ENCODE measurements around the gene MAK.
"Not testable (repeated sequence)": the region's sequence is repeated elsewhere in the genome, so short reads cannot be mapped to it uniquely, and the experiment has no call there.

The MAK gene

DNA sequence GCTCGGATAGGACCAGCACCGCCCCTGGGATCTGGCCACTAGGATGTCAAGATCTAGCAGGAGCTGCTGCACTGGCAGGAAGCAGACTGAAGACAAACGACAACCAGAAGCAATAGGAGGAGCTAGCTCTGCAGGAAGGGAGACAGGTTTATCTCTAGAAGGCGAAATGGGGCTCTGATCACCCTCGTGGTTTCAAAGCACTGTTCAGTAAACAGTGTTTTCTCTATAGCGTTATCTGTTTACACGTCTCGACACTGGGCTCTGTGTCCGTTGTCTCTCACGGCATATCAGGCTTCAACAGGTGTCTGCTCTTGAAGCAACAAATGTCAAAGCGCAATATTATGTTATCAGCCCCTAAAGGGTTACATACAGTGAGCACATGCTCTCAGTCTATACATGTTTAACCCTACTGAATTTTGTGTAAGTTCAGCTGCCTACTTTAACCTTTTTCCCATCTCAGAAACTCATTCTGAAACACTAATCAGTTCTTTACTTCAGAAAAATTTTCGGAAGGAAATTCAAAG lies 66.9 kb downstream of the MAK start:
- no peak for DNase-seq (ENCODE audit: low spot score)

GRCh38 chr6:10769419-10769818 lies 68.9 kb downstream of the MAK start:
- no peak for DNase-seq (ENCODE audit: low spot score)

- DNase-seq (ENCODE audit: low spot score), result no peak
These were observed 75.3 kb downstream of the MAK start for GRCh38 chr6:10763006-10763405.

GRCh38 chr6:10759884-10760329 lies 78.4 kb downstream of the MAK start:
- no peak for DNase-seq (ENCODE audit: low spot score)

DNA sequence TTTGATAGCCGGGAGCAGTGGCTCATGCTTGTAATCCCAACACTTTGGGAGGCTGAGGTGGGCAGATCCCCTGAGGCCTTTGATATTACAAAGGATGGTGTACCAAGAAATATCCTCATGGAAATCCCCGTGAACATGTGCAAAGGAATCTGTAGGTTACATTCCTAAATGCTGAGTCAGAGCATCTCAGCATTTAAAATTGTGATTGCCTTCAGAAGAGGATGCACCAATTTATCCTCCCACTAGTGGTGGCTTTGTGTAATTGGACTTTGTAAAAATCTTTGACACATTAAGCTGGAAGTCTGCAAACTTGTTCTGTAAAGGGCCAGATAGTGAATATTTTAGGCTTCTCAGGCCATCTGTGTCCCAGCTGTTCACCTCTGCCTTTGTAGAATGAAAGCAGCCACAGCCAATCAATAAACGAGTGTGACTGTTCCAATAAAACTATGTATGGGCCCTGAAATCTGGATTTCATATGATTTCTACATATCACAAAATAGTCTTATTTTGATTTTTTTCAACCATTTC lies 79.0 kb downstream of the MAK start:
- DNase-seq (ENCODE audit: low spot score), result no peak

- no peak for DNase-seq (ENCODE audit: low spot score)
These were observed 82.3 kb downstream of the MAK start for GRCh38 chr6:10756085-10756484.

DNA sequence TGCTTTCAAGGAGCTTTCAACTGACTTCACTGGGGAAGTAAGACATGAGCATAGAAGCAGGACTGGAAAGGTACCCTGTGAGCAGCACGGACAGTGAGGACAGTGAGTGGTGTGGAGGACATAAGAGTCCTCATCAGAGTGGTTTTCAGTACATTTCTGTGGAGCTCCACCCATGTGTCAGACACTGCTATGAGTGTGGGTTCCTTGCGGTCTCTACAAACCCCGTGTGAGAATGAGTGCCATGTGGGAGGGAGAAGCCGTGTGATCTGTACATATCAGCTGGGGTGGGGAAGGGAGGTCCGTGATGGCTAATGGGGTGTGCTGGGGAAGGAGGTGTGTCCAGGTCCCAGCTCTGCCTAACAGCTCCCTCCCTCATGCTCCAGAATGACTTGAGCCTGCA lies 86.6 kb downstream of the MAK start:
- DNase-seq (ENCODE audit: low spot score), result not testable (repeated sequence)

DNA sequence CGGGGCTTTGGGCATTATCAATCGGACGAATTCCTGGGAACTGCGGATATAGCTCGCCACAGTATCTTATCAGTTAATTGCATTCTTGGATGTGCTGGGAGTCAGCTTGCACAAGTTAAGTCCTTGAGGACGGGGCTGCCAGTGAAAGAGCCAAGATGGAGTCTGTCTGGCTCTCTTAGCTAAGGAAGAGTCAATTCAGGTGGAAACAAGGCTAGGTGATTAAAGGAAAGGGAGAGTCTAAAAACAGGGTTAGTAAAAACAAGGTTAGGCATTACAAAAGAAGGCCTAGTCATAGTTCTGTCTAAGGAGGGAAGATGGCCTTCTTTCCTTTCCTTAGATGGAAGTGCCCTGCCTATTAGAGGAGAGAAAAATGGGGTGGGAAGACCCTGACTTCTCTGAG lies 87.8 kb downstream of the MAK start:
- not testable (repeated sequence) for DNase-seq (ENCODE audit: low spot score)

GRCh38 chr6:10749734-10750133 lies 88.6 kb downstream of the MAK start:
- DNase-seq (ENCODE audit: low spot score), result no peak

DNA sequence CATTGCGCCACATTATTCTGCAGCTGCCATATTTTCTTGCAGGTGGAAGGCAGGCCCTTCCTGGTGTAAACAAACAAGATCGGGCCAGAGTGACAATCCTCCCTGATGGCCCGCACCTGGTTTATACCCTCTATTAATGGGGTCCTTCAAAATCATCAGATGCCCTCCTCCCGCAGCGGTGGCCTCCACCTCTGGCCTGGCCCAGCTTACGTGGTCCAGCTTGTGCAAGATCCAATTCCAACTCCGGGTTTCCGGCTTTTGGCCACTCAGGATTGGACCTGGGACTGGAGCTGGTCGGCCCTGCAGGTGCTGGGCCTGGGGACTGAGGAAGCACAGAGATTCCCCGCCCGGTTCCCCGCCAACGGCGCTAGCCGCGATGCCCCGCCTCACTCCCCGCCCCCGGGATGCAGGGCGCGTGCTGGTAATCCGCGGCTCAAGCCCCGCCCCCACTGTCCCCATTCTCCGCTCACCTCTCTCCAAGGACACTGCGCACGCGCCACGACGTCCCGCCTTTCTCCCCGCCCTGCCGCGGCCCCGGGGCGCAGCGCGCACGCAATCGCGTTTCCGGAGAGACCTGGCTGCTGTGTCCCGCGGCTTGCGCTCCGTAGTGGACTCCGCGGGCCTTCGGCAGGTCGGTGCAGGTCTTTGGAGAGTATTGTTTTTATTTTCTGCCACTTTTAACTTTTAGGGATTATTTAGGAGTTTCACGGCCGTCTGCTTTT lies 90.9 kb downstream of the MAK start, which contains the start of gene TMEM14B:
Gene TMEM14B, plus strand, starts transcription at position 555 of the 722 bp plus-strand sequence. CDS start 1,441 bp downstream, outside the sequence.
- peak; percentile 98 for DNase-seq (ENCODE audit: low spot score)

DNA sequence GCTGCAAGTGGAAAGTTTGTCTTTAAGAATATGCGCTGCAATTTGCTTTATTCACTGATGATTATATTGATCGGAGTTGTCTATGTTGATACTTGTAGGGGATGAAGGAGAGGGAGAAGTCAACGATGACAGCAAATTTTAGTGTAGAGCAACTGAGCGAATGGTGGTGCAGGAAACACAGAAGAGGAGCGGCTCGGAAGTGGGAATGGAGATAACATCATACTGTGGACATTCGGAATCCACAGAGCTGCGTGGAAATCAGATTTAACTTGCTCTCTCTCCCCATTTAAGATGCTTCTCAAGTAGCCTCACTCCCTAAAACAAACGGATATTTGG lies 91.5 kb downstream of the MAK start:
- peak; percentile 53 for DNase-seq (ENCODE audit: low spot score)

DNA sequence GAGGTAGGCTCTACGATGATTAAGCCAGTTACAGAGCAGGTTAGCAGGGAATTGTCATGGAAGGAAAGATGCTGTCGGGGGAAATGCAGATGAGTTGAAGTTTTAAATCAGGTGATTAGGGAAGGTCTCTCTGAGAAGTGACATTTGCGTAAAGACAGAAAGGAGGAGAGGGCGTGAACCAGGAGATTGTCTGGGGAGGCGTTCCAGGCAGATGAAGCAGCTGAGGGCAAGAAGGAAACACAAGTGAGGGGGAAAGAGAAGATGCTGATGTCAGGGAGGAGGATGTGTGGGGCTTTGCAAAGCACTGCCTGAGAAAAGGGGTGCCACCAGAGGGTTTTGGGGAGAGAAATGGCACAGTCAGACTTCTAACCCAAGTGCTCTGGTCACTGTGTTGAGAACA lies 93.2 kb downstream of the MAK start:
- no peak for DNase-seq (ENCODE audit: low spot score)

- DNase-seq (ENCODE audit: low spot score), result no peak
These were observed 94.8 kb downstream of the MAK start for GRCh38 chr6:10743515-10743914.

- no peak for DNase-seq (ENCODE audit: low spot score)
These were observed 96.1 kb downstream of the MAK start for GRCh38 chr6:10742251-10742650.

DNA sequence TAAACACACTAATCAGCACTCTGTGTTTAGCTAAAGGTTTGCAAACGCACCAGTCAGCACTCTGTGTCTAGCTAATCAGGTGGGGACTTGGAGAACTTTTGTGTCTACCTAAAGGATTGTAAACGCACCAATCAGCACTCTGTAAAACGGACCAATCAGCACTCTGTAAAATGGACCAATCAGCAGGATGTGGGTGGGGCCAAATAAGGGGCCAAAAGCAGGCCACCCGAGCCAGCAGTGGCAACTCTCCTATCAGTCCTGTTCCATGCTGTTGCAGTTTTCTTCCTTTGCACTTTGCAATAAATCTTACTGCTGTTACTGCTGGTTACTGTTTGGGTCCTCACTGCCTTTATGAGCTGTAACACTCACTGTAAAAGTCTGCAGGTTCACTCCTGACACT lies 96.7 kb downstream of the MAK start:
- DNase-seq (ENCODE audit: low spot score), result not testable (repeated sequence)

DNA sequence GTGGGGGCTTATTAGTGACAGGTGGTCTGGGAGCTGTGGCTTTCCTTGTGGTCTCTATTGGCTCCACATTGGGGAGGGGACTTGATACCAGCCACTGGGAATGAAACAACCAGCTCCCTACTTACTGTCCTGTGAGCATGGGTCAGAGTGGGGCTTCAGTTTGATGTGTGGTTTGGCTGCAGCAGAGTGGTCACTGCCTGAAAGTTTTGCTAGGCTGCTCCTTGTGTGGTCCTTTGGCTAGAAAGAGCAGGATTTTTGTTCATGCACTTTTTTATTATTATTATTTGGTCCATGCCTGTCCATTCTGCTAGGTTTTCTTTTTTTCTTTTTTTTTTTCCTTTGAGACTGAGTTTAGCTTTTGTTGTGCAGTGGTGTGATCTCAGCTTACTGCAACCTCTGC lies 98.3 kb downstream of the MAK start:
- no peak for DNase-seq (ENCODE audit: low spot score)

DNA sequence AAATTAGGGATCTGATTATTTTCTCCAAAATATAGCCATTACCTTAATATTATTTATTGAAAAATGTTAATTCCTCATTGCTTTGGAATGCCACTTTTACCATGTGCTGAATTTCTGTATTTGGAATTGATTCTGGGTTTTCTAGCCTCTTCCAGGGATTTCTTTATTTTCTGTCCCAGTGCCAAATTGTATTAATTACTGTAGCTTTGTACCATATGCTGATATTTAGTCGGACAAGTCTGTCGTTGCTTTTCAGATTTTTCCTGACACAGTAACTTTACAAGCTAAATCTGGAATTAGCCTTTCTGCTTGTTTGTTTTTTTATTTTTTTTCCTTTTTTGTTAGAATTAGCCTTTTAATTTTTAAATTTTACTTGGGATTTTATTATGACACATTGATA lies 101.6 kb downstream of the MAK start:
- DNase-seq (ENCODE audit: low spot score), result no peak

GRCh38 chr6:10733863-10734262 lies 104.5 kb downstream of the MAK start:
- DNase-seq (ENCODE audit: low spot score), result no peak

DNA sequence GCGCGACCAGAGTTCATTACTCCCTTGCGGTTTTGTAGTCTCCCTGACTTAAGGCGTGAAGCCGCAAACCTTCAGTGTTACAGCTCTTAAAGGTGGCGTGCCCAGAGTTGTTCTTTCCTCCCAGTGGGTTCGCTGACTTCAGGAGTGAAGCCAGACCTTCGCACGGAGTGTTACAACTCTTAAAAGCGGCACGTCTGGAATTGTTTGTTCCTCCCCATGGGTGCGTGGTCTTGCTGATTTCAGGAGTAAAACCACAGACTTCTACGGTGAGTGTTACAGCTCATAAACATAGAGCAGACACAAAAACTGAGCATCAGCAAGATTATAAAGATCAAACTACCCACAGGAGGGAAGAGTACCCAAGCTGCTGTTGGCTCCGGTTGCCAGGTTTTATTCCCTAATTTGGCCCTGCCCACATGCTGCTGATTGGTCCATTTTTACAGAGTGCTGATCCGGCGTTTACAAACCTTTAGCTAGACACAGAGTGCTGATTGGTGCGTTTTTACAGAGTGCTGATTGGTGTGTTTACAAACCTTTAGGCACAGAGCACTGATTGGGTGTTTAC lies 105.1 kb downstream of the MAK start:
- no peak for DNase-seq (ENCODE audit: low spot score)

DNA sequence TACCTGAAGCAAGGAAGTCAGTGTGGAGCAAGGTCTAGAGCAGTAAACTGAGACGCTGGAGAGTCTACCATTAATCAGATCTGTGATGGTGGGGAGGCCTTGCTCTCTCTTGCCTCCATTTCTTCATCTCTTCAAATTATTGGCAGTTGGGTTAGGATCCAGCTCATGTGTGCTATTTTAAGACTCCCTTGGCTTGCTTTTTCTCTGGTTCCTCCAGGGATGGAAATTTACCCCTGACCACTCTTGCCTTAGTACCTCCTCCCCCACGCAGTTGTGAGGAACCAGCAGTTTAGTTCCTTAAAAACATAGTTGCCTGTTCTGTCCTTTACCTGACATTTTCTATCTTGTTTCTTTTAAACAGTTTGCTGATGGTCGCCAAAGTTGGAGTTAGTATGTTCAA lies 108.1 kb downstream of the MAK start:
- no peak for DNase-seq (ENCODE audit: low spot score)

- DNase-seq (ENCODE audit: low spot score), result no peak
These were observed 112.6 kb downstream of the MAK start for GRCh38 chr6:10725716-10726115.

DNA sequence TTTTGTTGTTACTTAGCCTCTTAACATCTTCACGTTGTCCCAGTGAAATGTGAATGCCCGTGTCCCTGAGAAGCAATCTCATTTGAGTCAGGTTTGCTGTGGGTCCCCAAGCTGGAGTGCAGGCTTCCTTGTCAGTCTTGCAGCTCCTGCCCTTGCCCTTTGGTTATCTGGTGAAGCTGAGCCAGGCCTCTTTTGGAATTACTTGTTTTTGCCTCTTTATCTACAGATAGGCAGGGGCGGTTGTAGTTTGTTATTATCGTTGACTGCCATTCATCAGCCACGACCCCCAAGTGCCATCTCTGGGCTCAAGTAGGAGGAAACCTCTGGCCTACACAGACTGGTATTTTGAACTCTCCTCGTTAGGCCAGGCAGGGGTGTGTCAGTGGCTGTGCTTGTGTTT lies 113.3 kb downstream of the MAK start:
- DNase-seq (ENCODE audit: low spot score), result no peak

DNA sequence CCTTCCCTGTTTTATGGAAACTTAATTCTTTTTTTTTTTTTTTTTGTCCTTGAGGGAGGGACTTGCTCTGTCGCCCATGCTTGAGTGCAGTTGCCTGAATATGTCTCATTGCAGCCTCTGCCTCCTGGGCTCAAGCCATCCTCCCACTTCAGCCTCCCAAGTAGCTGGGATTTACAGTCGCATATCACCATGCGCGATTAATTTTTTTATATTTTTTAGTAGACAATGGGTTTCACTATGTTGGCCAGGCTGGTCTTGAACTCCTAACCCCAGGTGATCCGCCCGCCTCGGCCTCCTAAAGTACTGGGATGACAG lies 114.8 kb downstream of the MAK start:
- no peak for DNase-seq (ENCODE audit: low spot score)
